HG02870 (cell line): Measurements from ENCODE around the gene MBTPS2.
A peak's percentile ranks its signal among the peaks of the same experiment; 100 is the strongest.
"Not testable (repeated sequence)": the region's sequence is repeated elsewhere in the genome, so short reads cannot be mapped to it uniquely, and the experiment has no call there.

Source experiments
- ATAC-seq: cut with Tn5 transposase; IDR thresholded peaks from one replicate; pipeline ENCODE4 v1.9.1; 2021; ENCODE audit warnings: mild to moderate bottlenecking, moderate library complexity; ENCODE audit not compliant: unreplicated experiment

MBTPS2 gene

GRCh38 chrX:21839334-21840192 lies at the start of gene MBTPS2:
Gene MBTPS2 (plus strand): TSS chrX:21839617. CDS start chrX:21839735, 118 bp downstream.
- peak; percentile 73 for ATAC-seq

GRCh38 chrX:21798677-21799219 lies 40.7 kb upstream of the MBTPS2 start:
- peak; percentile 66 for ATAC-seq

DNA sequence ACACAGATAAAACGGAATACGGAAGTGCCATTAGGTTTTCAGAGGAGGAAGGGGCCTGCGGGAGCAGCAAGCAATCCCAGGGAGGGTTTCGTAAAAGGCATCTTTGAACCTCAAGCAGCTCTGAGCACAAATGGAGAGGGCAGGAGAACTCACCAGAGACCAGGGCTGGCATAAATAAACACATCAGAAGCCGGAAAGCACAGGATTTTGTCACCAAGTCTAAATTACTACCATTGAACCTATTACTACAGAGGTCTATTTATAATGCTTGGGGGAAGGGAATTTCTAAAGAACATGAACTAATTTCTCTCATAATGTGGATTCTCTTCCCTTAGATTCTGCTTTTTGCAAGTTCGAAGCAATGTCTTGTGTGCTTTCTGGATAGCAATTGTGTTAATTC lies 39.6 kb upstream of the MBTPS2 start:
- ATAC-seq, result no peak

DNA sequence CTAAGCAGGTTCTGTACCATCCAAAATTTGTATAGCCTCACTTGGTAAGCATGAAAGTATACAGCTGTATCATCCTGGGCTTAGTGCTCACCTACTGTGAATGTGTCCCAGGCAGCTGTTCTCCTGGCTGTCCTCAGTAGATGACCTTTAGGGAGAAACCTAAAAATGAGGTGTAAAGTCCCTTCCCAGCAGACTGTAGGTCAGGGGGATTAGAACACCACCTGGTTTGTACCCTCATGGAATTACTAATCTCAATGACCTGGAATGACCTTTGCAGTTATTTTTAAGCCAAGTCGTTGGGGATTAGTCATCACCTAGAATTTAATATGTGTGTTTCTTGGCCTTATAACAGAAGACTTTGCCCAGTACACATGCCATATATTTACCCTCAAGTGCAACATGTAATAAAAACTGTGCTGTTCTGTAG lies 39.1 kb upstream of the MBTPS2 start:
- ATAC-seq, result peak; percentile 44

DNA sequence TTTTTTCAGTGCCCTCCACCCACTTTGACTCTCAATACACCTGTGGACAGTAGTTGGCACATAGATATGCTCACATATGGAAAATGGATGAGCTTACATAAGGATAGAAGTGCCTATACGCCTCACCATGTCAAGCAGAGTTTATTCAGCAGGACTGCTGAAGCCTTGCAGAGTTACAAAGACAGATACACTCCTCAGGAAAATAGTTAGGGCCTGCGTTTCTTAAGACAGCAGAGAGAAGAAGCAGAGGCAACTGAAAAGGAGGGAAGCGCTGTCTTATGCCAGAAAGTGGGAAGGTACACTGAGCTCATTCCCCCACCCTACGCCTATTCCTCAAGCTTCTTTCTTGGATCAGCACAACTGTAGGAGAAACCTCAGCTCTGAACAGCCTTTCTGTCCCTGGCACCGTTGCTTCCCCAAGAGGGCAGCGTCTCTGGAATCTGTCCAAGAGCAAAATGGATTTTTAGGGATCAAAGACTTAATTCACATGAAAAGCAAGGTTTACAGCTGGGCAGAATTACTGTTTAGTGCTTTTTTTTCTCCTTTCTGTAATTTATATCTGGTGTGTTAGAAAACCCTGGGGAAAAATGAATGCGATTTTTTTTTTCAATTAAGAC lies 37.3 kb upstream of the MBTPS2 start:
- ATAC-seq, result no peak

DNA sequence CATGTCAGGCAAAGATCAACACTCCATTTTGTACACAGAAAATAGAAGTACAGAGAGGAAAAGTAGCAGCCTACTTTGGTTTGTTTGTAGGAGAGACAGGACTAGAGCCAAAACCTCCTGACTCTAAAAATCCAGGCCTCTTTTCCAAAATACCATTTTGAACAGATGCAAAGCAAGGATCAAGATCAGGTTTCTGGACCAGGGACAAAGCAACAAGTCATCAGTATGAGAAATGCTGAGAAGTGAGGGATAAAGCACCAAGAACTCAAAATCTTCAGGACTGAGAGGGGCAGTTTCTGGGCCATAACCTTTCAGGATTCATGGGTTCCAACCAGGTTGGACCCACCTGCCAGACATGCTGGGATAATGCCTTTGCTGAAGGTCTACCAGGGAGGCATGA lies 36.6 kb upstream of the MBTPS2 start:
- ATAC-seq, result no peak

- no peak for ATAC-seq
These were observed 32.7 kb upstream of the MBTPS2 start for GRCh38 chrX:21806691-21807090.

GRCh38 chrX:21811832-21812231 lies 27.6 kb upstream of the MBTPS2 start:
- ATAC-seq, result no peak

- ATAC-seq, result no peak
These were observed 26.8 kb upstream of the MBTPS2 start for GRCh38 chrX:21812628-21813027.

DNA sequence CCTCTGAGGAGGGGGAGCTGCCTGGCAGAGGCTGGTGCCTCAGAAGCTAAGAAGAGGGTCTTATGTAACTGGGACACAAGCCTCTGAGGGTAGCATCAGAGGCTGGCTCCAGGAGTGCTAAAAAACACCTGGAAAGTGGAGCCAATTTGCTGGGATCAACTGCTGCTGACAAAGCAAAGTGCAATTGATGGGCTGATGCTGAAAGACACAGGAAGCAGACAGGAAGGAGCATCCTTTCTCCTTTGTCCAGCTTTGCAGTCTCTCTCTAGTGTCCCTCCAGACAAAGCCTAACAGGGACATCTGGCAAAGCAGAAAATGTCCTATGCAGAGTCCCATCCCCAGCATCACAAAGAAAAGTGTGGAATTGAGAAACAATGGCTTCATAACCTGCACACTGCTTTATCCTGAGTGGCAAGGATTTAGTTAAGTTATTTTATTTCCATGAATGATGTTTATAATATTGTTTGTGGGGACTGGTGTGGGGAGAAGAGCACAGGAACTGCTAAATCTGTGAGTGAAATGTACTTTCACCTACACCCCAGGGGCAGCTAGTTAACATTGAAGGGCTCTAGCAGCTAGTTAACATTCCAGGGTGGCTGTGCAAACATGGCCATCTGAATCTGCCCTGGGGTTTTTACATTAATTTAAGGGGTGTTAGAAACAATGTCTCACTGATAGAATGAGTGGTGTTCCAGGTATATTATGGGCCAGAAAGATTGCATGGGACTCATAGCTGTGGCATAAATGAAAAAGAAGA lies 25.6 kb upstream of the MBTPS2 start:
- ATAC-seq, result no peak

DNA sequence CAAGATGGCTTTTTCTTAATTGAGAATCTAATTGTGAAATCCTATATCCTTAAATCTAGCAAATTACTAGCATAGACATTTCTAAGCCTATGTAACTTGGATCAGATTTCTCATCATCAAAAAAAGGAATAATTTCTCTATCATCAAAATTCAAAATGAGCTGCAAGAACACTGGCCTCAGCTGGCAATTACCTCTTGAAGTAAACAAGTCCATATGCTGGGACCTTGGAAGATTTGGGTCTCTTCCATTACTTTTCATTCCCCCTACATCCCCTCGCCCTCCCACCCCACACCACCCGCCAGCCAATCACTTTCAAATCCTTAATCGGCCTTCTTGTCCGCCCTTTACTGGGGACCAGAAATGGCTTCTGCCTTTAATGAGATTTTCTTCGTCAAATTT lies 23.3 kb upstream of the MBTPS2 start:
- ATAC-seq, result no peak

GRCh38 chrX:21820170-21820569 lies 19.2 kb upstream of the MBTPS2 start:
- ATAC-seq, result not testable (repeated sequence)

- ATAC-seq, result no peak
These were observed 17.5 kb upstream of the MBTPS2 start for GRCh38 chrX:21821875-21822274.

- ATAC-seq, result no peak
These were observed 7.9 kb upstream of the MBTPS2 start for GRCh38 chrX:21831496-21831895.

- no peak for ATAC-seq
These were observed 2.4 kb upstream of the MBTPS2 start for GRCh38 chrX:21837056-21837455.

DNA sequence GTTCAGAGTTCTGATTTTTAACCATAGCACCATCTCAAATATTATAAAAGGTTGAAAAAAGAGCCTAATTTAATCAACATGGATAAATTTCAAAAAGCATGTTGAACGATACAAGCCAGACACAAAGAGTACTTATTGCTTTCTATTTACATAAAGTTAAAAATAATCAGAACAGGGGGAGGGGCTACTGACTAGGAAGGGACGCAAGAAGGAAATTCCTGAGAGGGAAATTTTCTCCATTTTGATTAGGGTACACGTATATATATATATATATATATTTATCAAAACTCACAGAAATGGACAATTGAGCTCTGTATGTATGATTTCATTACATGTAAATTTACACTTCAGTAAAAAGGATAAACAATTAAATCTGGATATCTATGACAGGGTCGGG lies 482 bp upstream of the MBTPS2 start:
- no peak for ATAC-seq

GRCh38 chrX:21840193-21840545 lies 752 bp downstream of the MBTPS2 start:
- ATAC-seq, result peak; percentile 30

GRCh38 chrX:21843179-21843578 lies 3.8 kb downstream of the MBTPS2 start:
- ATAC-seq, result no peak

GRCh38 chrX:21845096-21845495 lies 5.7 kb downstream of the MBTPS2 start:
- no peak for ATAC-seq

DNA sequence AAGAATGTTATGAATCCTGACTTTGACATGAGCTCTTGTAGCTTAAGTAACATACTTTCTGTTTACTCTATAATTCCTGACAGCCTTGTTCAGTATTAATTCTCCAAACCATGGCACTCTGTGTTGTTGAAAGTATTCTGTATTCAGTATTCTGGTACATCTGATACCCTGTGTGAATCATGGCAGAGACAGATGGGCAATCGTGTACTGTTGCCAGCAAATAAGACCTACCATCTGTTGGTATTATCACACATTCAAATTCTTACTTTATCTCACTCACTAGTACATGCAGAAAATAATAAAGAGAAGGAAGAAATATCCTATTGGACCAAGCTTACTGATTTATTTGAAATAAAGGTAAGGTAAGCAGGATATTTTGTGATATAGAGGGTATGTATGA lies 7.9 kb downstream of the MBTPS2 start:
- ATAC-seq, result no peak

- no peak for ATAC-seq
These were observed 14.2 kb downstream of the MBTPS2 start for GRCh38 chrX:21853578-21853977.
